NCI-H82 treated with DMSO at 0.1 percent for 48 hours (cell line): Measurements from ENCODE around the gene LAMTOR3.

Source experiments
- DNase-seq: peaks from one replicate; lab custom pipeline; 2025; ENCODE audit not compliant: unreplicated experiment; lab: John Stamatoyannopoulos, UW

Gene LAMTOR3

GRCh38 chr4:99863804-99864203 lies 30.4 kb downstream of the LAMTOR3 start:
- no peak for DNase-seq

- no peak for DNase-seq
Measured at GRCh38 chr4:99861120-99861905, 32.9 kb downstream of the LAMTOR3 start.

GRCh38 chr4:99860521-99860920 lies 33.7 kb downstream of the LAMTOR3 start:
- no peak for DNase-seq

- DNase-seq = no peak
Measured at GRCh38 chr4:99859618-99860017, 34.6 kb downstream of the LAMTOR3 start.

GRCh38 chr4:99857307-99857706 lies 36.9 kb downstream of the LAMTOR3 start:
- no peak for DNase-seq

GRCh38 chr4:99856166-99856565 lies 38.1 kb downstream of the LAMTOR3 start:
- no peak for DNase-seq

- DNase-seq = no peak
Measured at GRCh38 chr4:99855678-99856077, 38.5 kb downstream of the LAMTOR3 start.

- DNase-seq = no peak
Measured at GRCh38 chr4:99853999-99854398, 40.2 kb downstream of the LAMTOR3 start.

- no peak for DNase-seq
Measured at GRCh38 chr4:99853190-99853589, 41.0 kb downstream of the LAMTOR3 start.

- no peak for DNase-seq
Measured at GRCh38 chr4:99852199-99852749, 42.0 kb downstream of the LAMTOR3 start.

- no peak for DNase-seq
Measured at GRCh38 chr4:99848591-99849001, 45.6 kb downstream of the LAMTOR3 start.

- no peak for DNase-seq
Measured at GRCh38 chr4:99847362-99847976, 46.8 kb downstream of the LAMTOR3 start.

GRCh38 chr4:99846891-99847290 lies 47.3 kb downstream of the LAMTOR3 start:
- DNase-seq = no peak

- no peak for DNase-seq
Measured at GRCh38 chr4:99845708-99846469, 48.3 kb downstream of the LAMTOR3 start.

- no peak for DNase-seq
Measured at GRCh38 chr4:99845179-99845578, 49.0 kb downstream of the LAMTOR3 start.

- DNase-seq = no peak
Measured at GRCh38 chr4:99844048-99844447, 50.2 kb downstream of the LAMTOR3 start.

GRCh38 chr4:99843413-99843812 lies 50.8 kb downstream of the LAMTOR3 start:
- DNase-seq = no peak

GRCh38 chr4:99841129-99841528 lies 53.1 kb downstream of the LAMTOR3 start:
- DNase-seq = no peak

GRCh38 chr4:99838927-99839326 lies 55.3 kb downstream of the LAMTOR3 start:
- DNase-seq = no peak

- DNase-seq = no peak
Measured at GRCh38 chr4:99835942-99836341, 58.3 kb downstream of the LAMTOR3 start.

- DNase-seq = no peak
Measured at GRCh38 chr4:99834569-99834968, 59.7 kb downstream of the LAMTOR3 start.

GRCh38 chr4:99833756-99834155 lies 60.5 kb downstream of the LAMTOR3 start:
- DNase-seq = no peak
